SK-N-SH treated with all-trans-retinoic acid at 6 μM for 48 hours (cell line): ENCODE measurements around the gene DENND5A.

Experiments
- ATAC-seq: fragments of 200-7000 bp; cut with Tn5 transposase; 3 replicates; pipeline ENCODE4 v1.9.1; 2020; ENCODE audit warnings: mild to moderate bottlenecking, moderate library complexity
- ARNTL ChIP-seq: fragments of 450-650 bp; formaldehyde crosslinking; IDR thresholded peaks from 2 replicates; pipeline ENCODE4 v1.5.0; 2020; ENCODE audit warnings: low read depth, mild to moderate bottlenecking, moderate library complexity, borderline replicate concordance
- BACH2 ChIP-seq: fragments of 250-450 bp; sonication (Bioruptor Pico); IDR thresholded peaks from 2 replicates; pipeline ENCODE4 v1.9.0; 2021; ENCODE audit warnings: mild to moderate bottlenecking, borderline replicate concordance
- CREB5 ChIP-seq: fragments of 250-450 bp; sonication (Bioruptor Pico); IDR thresholded peaks from 2 replicates; pipeline ENCODE4 v1.5.1; 2020; ENCODE audit warnings: low read depth, mild to moderate bottlenecking, moderate library complexity
- ESRRG ChIP-seq: fragments of 250-450 bp; sonication (Bioruptor Pico); IDR thresholded peaks from 2 replicates; pipeline ENCODE4 v1.6.1; 2021; ENCODE audit warnings: mild to moderate bottlenecking
- GLIS3 ChIP-seq: fragments of 250-450 bp; sonication (Bioruptor Pico); IDR thresholded peaks from 2 replicates; pipeline ENCODE4 v1.5.0; 2020; ENCODE audit warnings: mild to moderate bottlenecking, moderate library complexity
- ISL1 ChIP-seq: fragments of 250-450 bp; sonication (Bioruptor Pico); IDR thresholded peaks from 2 replicates; pipeline ENCODE4 v2.1.2; 2022; ENCODE audit warnings: mild to moderate bottlenecking, moderate library complexity
- OSR1 ChIP-seq: fragments of 250-450 bp; sonication (Bioruptor Pico); IDR thresholded peaks from 2 replicates; pipeline ENCODE4 v1.8.0; 2022; ENCODE audit warnings: moderate library complexity, mild to moderate bottlenecking, inconsistent platforms
- RARB ChIP-seq: fragments of 250-450 bp; sonication (Bioruptor Pico); IDR thresholded peaks from 2 replicates; pipeline ENCODE4 v1.8.0; 2021; ENCODE audit warnings: mild to moderate bottlenecking, moderate library complexity
- SNAI2 ChIP-seq: fragments of 250-450 bp; sonication (Bioruptor Pico); IDR thresholded peaks from 2 replicates; pipeline ENCODE4 v1.5.0; 2020; ENCODE audit warnings: mild to moderate bottlenecking, moderate library complexity
- TOX ChIP-seq: fragments of 250-450 bp; sonication (Bioruptor Pico); IDR thresholded peaks from 2 replicates; pipeline ENCODE4 v1.8.0; 2021; ENCODE audit warnings: mild to moderate bottlenecking, moderate library complexity, borderline replicate concordance
- ZFP3 ChIP-seq: fragments of 250-450 bp; sonication (Bioruptor Pico); IDR thresholded peaks from 2 replicates; pipeline ENCODE4 v1.5.0; 2020; ENCODE audit warnings: mild to moderate bottlenecking, moderate library complexity
- ZFP30 ChIP-seq: fragments of 450-650 bp; formaldehyde crosslinking; IDR thresholded peaks from 2 replicates; pipeline ENCODE4 v1.5.0; 2022; ENCODE audit warnings: mild to moderate bottlenecking, moderate library complexity
- ZNF70 ChIP-seq: fragments of 450-650 bp; formaldehyde crosslinking; IDR thresholded peaks from 2 replicates; pipeline ENCODE4 v1.5.0; 2020; ENCODE audit warnings: mild to moderate bottlenecking, moderate library complexity
- ZNF8 ChIP-seq: fragments of 450-650 bp; formaldehyde crosslinking; IDR thresholded peaks from 2 replicates; pipeline ENCODE4 v1.5.0; 2020; ENCODE audit warnings: mild to moderate bottlenecking, moderate library complexity
- TF ChIP-seq, protein P1 (sequence below): fragments of 250-450 bp; sonication (Bioruptor Pico); IDR thresholded peaks from 2 replicates; pipeline ENCODE4 v1.5.0; 2020; ENCODE audit warnings: mild to moderate bottlenecking, moderate library complexity
- TF ChIP-seq, protein P2 (sequence below): fragments of 250-450 bp; sonication (Bioruptor Pico); IDR thresholded peaks from 2 replicates; pipeline ENCODE4 v1.8.0; 2020; ENCODE audit warnings: mild to moderate bottlenecking, moderate library complexity, borderline replicate concordance
- TF ChIP-seq, protein P3 (sequence below): fragments of 250-450 bp; sonication (Bioruptor Pico); IDR thresholded peaks from 2 replicates; pipeline ENCODE4 v1.8.0; 2021; ENCODE audit warnings: low read depth, mild to moderate bottlenecking, moderate library complexity, borderline replicate concordance
- TF ChIP-seq, protein P4 (sequence below): fragments of 250-450 bp; sonication (Bioruptor Pico); IDR thresholded peaks from 2 replicates; pipeline ENCODE4 v1.5.1; 2021; ENCODE audit warnings: mild to moderate bottlenecking, moderate library complexity

Gene DENND5A

GRCh38 chr11:9280655-9281301, 15.6 kb upstream of the DENND5A start (continued):
- TF ChIP-seq, protein P1, sequence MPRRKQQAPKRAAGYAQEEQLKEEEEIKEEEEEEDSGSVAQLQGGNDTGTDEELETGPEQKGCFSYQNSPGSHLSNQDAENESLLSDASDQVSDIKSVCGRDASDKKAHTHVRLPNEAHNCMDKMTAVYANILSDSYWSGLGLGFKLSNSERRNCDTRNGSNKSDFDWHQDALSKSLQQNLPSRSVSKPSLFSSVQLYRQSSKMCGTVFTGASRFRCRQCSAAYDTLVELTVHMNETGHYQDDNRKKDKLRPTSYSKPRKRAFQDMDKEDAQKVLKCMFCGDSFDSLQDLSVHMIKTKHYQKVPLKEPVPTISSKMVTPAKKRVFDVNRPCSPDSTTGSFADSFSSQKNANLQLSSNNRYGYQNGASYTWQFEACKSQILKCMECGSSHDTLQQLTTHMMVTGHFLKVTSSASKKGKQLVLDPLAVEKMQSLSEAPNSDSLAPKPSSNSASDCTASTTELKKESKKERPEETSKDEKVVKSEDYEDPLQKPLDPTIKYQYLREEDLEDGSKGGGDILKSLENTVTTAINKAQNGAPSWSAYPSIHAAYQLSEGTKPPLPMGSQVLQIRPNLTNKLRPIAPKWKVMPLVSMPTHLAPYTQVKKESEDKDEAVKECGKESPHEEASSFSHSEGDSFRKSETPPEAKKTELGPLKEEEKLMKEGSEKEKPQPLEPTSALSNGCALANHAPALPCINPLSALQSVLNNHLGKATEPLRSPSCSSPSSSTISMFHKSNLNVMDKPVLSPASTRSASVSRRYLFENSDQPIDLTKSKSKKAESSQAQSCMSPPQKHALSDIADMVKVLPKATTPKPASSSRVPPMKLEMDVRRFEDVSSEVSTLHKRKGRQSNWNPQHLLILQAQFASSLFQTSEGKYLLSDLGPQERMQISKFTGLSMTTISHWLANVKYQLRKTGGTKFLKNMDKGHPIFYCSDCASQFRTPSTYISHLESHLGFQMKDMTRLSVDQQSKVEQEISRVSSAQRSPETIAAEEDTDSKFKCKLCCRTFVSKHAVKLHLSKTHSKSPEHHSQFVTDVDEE (CRISPR knock-in tag), result no peak
- TF ChIP-seq ISL1 (CRISPR knock-in tag) (no peak), ARNTL (no peak), RARB (no peak), ESRRG (CRISPR knock-in tag) (no peak)

DNA sequence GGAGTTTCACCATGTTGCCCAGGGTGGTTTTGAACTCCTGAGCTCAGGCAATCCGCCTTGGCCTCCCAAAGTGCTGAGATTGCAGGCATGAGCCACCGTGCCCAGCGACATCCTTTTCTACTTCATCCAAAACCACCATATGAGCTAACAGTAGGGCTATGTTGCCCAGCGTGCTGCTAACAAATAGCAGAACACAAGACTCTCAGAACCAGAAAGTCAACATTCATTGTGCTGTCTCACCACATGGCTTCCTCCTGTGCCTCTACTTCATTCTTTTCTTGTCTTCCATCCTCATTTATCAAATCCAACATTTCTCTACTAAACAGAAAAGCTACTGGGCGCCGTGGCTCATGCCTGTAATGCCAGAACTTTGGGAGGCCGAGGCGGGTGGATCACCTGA, 12.0 kb upstream of the DENND5A start:
- ATAC-seq, result no peak
- TF ChIP-seq ZNF8 (CRISPR knock-in tag), result no peak
- no peak for TF ChIP-seq GLIS3 (CRISPR knock-in tag)
- TF ChIP-seq, protein P2, sequence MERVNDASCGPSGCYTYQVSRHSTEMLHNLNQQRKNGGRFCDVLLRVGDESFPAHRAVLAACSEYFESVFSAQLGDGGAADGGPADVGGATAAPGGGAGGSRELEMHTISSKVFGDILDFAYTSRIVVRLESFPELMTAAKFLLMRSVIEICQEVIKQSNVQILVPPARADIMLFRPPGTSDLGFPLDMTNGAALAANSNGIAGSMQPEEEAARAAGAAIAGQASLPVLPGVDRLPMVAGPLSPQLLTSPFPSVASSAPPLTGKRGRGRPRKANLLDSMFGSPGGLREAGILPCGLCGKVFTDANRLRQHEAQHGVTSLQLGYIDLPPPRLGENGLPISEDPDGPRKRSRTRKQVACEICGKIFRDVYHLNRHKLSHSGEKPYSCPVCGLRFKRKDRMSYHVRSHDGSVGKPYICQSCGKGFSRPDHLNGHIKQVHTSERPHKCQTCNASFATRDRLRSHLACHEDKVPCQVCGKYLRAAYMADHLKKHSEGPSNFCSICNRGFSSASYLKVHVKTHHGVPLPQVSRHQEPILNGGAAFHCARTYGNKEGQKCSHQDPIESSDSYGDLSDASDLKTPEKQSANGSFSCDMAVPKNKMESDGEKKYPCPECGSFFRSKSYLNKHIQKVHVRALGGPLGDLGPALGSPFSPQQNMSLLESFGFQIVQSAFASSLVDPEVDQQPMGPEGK (CRISPR knock-in tag), result no peak
- TF ChIP-seq BACH2, result no peak
- TF ChIP-seq ISL1 (CRISPR knock-in tag), result no peak

DNA sequence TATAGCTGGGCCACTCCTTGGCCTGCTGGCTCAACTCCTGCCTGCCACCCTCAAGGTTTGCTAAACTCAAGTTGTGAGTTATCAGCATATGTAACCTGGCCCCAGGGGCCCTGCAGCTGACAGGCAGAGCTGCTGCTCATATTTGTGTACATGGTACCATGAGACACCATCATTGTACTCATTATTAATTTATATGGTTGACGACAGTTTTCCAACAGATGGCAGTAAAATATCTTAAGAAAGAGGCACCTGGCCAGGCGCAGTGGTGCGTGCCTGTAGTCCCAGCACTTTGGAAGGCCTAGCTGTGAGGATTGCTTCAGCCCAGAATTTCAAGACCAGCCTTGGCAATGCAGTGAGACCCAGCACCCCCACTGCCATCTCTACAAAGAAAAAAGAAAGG, 11.4 kb upstream of the DENND5A start:
- TF ChIP-seq ISL1 (CRISPR knock-in tag) (no peak), ZNF70 (CRISPR knock-in tag) (no peak), RARB (no peak)
- ATAC-seq, result peak; percentile 35; the same call in 2 of the 3 replicates

GRCh38 chr11:9274499-9275258, 9.5 kb upstream of the DENND5A start:
- TF ChIP-seq RARB (no peak), ISL1 (CRISPR knock-in tag) (peak; percentile 27)
- ATAC-seq, result peak; percentile 38

DNA sequence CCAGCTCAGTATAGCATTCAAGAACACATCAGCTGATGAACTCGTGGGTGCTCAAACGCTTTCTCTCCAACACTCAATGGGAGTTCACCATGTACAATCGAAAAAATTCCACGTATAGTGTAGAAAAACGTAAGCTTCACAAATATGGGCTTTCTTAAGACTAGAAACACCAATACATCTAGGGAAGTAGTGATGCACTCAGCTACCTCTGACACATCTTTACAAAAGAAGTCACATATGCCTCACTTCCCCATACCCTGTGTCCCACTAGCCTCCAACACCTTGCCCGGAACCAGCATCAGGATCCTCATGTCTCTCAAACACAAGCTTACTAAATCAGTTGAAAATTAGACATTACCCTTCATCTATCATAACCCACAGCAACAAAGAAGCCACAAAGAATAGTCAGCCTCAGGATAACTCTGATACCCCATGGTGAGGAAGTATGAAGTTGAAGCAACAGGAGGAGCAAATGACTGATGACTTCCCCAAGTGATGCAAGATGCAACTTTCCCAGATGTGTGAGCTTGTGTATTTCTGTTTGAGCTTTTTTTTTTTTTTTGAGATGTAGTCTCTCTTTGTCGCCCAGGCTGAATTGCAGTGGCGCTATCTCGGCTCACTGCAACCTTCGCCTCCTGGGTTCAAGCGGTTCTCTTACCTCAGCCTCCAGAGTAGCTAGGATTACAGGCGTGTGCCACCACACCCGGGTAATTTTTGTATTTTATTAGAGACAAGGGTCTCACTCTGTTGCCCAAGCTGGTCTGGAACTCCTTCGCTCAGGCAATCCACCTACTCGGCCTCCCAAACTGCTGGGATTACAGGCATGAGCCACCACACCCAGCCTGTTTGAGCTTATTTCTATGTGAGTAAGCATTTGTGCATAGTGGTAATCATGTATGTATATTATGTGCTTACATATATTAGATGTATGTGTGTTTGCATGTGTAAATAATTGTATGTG, 8.5 kb upstream of the DENND5A start:
- TF ChIP-seq RARB, result no peak
- ATAC-seq, result no peak

- no peak for ATAC-seq
- no peak for TF ChIP-seq ZFP30 (CRISPR knock-in tag)
- no peak for TF ChIP-seq TOX (CRISPR knock-in tag)
- TF ChIP-seq, protein P3, sequence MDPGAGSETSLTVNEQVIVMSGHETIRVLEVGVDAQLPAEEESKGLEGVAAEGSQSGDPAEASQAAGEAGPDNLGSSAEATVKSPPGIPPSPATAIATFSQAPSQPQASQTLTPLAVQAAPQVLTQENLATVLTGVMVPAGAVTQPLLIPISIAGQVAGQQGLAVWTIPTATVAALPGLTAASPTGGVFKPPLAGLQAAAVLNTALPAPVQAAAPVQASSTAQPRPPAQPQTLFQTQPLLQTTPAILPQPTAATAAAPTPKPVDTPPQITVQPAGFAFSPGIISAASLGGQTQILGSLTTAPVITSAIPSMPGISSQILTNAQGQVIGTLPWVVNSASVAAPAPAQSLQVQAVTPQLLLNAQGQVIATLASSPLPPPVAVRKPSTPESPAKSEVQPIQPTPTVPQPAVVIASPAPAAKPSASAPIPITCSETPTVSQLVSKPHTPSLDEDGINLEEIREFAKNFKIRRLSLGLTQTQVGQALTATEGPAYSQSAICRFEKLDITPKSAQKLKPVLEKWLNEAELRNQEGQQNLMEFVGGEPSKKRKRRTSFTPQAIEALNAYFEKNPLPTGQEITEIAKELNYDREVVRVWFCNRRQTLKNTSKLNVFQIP (CRISPR knock-in tag), result no peak
- TF ChIP-seq, protein P2 (CRISPR knock-in tag), result no peak
- no peak for TF ChIP-seq OSR1 (CRISPR knock-in tag)
- no peak for TF ChIP-seq ZNF70 (CRISPR knock-in tag)
- no peak for TF ChIP-seq GLIS3 (CRISPR knock-in tag)
- TF ChIP-seq SNAI2 (CRISPR knock-in tag), result no peak
- no peak for TF ChIP-seq CREB5 (CRISPR knock-in tag)
- TF ChIP-seq ESRRG (CRISPR knock-in tag), result no peak
- no peak for TF ChIP-seq ISL1 (CRISPR knock-in tag)
- TF ChIP-seq ZFP3 (CRISPR knock-in tag), result no peak
- no peak for TF ChIP-seq RARB
- no peak for TF ChIP-seq ZNF8 (CRISPR knock-in tag)
- TF ChIP-seq, protein P4, sequence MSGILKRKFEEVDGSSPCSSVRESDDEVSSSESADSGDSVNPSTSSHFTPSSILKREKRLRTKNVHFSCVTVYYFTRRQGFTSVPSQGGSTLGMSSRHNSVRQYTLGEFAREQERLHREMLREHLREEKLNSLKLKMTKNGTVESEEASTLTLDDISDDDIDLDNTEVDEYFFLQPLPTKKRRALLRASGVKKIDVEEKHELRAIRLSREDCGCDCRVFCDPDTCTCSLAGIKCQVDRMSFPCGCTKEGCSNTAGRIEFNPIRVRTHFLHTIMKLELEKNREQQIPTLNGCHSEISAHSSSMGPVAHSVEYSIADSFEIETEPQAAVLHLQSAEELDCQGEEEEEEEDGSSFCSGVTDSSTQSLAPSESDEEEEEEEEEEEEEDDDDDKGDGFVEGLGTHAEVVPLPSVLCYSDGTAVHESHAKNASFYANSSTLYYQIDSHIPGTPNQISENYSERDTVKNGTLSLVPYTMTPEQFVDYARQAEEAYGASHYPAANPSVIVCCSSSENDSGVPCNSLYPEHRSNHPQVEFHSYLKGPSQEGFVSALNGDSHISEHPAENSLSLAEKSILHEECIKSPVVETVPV (CRISPR knock-in tag), result no peak
Measured at GRCh38 chr11:9269492-9270013, 4.4 kb upstream of the DENND5A start.
